CD4-positive, alpha-beta T cell treated with Interleukin-15 for 1 hour (primary cell): ENCODE data around the gene ATP8A1.
"Not testable (repeated sequence)": the region's sequence is repeated elsewhere in the genome, so short reads cannot be mapped to it uniquely, and the experiment has no call there.

ENCODE experiments used
- DNase-seq: peaks from one replicate; pipeline ENCODE4 v3.0.0-alpha.2; 2020

ATP8A1 gene

GRCh38 chr4:42492962-42493361 lies 163.9 kb downstream of the ATP8A1 start:
- DNase-seq = no peak

GRCh38 chr4:42490015-42490414 lies 166.9 kb downstream of the ATP8A1 start:
- no peak for DNase-seq

- DNase-seq = no peak
These were observed 167.8 kb downstream of the ATP8A1 start for GRCh38 chr4:42489095-42489494.

DNA sequence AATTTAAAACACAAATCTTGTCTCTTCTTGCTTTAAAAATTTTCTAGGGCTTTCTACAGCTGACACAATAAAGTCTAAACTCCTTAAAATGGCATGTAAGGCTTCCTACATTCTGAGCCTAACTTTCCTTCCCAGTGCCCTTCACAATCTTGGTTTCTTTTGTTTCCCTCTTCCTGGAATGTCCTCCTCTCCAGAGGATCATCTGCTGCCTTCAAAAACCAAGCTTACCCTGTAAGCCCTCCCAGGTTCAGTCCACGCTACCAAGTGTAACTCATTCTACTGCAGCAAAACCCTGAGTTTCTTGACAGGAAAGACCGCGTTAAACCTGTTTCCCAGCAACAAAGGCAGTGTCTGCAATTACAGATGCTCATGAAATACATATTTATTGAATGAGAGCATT lies 168.4 kb downstream of the ATP8A1 start:
- no peak for DNase-seq

GRCh38 chr4:42488114-42488513 lies 168.8 kb downstream of the ATP8A1 start:
- DNase-seq = no peak

- DNase-seq = no peak
These were observed 169.7 kb downstream of the ATP8A1 start for GRCh38 chr4:42487230-42487629.

- not testable (repeated sequence) for DNase-seq
These were observed 170.7 kb downstream of the ATP8A1 start for GRCh38 chr4:42486156-42486555.

- no peak for DNase-seq
These were observed 172.3 kb downstream of the ATP8A1 start for GRCh38 chr4:42484630-42485029.

- DNase-seq = no peak
These were observed 173.2 kb downstream of the ATP8A1 start for GRCh38 chr4:42483426-42484379.

GRCh38 chr4:42482516-42483327 lies 174.2 kb downstream of the ATP8A1 start:
- DNase-seq = no peak

DNA sequence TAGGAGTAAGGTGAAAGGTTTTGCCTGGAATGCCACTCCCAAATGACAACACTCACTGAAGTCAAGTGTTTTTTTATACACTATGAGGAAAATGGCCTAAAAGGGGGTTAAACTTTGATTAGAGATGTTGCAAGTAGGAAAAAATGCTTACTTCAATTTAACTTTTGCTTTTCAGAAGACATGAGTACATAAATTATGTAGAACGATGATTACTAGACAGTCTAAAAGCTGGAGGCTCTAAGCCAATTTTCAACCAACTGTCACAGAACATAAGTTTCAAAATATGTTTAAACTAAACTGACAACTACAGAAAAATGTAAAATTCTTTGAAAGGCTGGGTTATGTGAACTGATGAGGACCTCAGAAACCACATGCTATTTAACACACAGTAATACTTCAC lies 176.2 kb downstream of the ATP8A1 start:
- no peak for DNase-seq

GRCh38 chr4:42480281-42480680 lies 176.6 kb downstream of the ATP8A1 start:
- no peak for DNase-seq

- no peak for DNase-seq
These were observed 178.0 kb downstream of the ATP8A1 start for GRCh38 chr4:42478946-42479345.

- DNase-seq = no peak
These were observed 178.4 kb downstream of the ATP8A1 start for GRCh38 chr4:42478509-42478908.

DNA sequence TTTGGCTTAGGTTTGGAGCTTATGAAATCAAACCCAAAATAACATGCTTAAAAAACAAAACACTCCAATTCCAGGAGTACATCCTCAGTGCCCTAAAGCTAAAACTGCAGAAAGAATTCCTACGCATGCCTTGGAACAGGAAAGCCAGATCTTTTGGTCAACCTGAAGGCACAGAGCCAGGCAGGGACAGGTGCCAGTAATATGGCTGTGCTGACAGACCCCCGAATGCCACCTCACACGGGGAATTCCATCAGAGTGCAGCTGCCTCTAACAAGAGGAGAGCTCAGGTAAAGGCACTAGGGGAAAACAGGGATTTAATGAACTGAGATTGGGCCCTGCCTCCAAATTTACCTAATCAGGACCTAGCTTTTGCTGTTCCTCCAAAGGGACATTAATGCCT lies 182.5 kb downstream of the ATP8A1 start:
- no peak for DNase-seq

DNA sequence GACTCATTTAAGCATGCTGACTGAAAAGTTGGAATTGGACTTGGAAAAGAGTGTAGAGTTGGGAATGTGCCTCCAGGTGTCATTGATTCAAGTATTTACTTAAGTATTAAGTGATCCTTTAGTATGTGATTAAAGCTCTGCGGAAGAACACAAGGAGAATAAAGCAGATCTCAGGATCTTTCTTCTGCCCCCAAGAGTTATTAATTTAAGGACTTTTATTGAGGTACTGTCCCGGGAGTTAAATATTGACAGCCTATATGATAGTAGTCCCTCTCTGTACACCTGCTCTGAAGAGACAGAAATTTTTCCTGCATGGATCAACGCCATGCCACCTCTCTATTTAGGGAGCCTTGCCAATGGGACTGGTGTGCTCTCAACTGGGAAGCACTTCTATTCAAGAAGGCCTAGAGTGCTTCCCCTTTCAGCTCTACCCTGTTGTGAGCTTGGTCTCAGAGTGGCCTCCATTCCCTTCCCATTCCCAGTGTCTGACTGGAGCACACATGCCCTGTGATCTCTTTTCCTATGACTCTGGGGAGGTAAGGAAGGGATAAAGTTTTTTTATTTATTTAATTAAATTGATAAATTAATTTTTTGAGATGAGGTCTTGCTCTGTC lies 183.7 kb downstream of the ATP8A1 start:
- no peak for DNase-seq

DNA sequence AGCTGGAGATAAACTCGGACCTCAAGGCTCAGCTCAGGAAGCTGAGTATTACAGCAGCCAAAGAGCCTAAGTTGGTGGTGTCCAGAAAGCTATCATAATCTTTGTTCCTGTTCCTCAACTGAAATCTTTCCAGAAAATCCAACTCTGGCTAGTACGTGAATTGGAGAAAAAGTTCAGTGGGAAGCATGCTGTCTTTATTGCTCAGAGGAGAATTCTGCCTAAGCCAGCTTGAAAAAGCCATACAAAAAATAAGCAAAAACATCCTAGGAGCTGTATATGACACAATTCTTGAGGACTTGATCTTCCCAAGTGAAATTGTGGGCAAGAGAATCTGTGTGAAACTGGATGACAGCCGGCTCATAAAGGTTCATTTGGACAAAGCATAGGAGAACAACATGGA lies 185.0 kb downstream of the ATP8A1 start:
- no peak for DNase-seq

DNA sequence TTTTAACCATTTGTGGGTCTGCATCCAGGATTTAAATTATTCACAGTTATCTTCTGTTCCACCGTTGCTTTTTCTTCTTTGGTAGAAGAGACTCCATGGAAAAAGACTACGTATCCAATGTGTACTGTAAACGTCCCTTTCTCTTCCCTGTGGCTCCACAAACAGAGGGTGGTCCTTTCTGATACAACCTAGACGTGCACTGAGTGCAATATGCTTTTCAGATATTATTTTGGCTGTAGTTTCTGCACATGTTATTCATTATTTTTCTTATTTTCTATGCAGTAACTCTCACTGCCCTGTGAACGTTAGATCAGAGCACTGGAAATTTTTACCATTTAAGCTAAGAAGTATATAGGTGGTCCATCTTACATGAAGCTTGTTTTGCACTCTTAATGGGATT lies 186.9 kb downstream of the ATP8A1 start:
- DNase-seq = no peak

- DNase-seq = not testable (repeated sequence)
These were observed 189.1 kb downstream of the ATP8A1 start for GRCh38 chr4:42467777-42468176.

DNA sequence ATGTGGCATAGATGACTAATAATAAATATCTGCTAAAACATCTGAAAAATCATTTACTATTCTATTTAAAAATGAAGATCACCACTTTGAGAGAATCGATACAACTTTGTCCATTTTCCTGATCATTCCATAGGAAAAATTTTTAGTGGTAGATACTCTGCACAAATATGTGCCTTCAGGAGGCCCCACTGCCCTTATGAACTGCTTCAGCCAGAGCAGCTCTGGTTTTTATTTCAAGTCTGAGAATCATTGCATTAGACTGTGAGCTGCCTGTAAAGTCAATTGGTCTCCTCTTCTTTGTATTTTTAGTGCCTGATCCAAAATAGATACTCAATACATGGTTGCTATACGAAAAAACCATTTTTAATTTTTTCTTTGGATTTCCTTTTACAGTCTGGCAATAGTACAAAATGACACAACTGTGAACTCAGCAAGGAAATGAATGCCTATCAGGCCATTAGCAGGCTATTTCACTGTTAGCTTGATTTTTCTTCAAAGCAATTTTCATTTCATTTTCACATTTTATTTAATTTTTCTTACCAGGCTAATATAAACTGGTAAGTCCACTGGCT lies 190.5 kb downstream of the ATP8A1 start:
- DNase-seq = no peak

DNA sequence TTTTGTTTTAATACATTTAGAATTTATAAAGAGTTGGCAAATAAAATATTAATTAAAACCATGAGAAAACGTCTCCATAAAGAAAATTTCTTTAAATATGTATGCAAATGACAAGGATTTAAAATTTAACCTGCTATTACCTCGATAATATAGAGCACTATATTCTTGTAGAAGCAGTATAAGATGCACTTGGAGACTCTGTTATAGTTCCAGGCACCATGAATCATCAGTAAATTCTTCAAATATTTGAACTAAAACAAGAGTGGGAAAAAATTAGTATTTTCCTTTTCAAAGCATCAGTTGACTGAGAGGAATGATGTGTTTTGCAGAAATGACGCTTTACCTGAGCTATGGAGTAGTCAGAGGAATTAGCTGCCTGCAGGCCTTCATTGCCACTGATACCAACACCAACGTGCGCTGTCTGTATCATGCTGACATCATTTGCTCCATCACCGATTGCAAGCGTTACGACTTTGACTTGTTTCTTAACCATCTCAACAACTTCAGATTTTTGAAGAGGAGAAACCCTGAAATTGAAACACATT lies 192.3 kb downstream of the ATP8A1 start:
- DNase-seq = no peak

DNA sequence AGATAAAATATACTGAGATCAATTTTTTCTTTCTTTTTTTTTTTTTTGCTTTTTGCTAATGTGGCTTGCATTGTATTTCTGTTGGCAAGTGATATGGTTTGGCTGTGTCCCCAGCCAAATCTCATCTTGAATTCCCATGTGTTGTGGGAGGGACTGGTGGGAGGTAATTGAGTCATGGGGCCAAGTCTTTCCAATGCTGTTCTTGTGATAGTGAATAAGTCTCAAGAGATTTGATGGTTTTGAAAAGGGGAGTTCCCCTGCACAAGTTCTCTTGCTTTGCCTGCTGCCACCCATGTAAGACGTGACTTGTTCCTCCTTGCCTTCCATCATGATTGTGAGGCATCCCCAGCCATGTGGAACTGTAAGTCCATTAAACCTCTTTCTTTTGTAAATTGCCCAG lies 195.7 kb downstream of the ATP8A1 start:
- not testable (repeated sequence) for DNase-seq

- no peak for DNase-seq
These were observed 196.9 kb downstream of the ATP8A1 start for GRCh38 chr4:42460043-42460442.
